NCI-H2227 treated with DMSO at 0.1 percent for 48 hours (cell line): ENCODE results near the gene CHRNB2.

ENCODE experiments used
- DNase-seq: peaks from one replicate; lab custom pipeline; 2025; lab: John Stamatoyannopoulos, UW

The CHRNB2 gene

GRCh38 chr1:154611150-154611862 lies 43.7 kb downstream of the CHRNB2 start:
- peak; percentile 74 for DNase-seq

GRCh38 chr1:154614247-154614646 lies 46.7 kb downstream of the CHRNB2 start:
- no peak for DNase-seq

DNA sequence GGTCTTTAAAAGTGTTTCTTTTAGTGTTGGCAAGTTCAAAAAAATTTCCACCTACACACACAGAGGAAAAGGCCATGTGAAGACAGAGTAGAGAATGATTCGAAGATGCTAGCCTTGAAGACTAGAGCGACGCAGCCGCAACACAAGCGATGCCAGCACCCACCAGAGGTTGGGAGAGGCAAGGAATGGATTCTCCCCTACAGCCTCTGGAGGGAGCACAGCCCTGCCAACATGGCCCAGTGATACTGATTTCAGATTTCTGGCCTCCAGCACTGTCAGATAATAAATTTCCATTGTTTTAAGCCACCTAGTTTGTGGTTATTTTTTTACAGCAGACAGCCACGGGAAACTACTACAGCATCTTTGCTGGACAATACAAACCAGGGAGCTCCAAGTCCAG lies 47.3 kb downstream of the CHRNB2 start:
- DNase-seq, result no peak

DNA sequence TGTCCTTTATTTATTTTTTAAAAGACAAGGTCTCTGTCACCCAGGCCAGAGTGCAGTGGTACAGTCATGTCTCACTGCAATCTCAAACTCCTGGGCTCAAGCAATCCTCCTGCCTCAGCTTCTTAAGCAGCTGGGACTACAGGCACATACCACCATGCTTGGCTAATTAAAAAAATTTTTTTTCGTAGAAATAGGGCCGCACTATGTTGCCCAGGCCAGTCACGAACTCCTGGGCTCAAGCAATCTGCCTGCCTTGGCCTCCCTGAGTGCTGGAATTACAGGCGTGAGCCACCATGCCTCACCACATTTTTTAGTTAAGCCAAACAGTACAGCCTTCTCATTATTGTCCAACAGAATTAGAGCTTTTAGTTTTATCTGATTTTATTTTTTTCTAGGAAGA lies 47.8 kb downstream of the CHRNB2 start:
- no peak for DNase-seq

DNA sequence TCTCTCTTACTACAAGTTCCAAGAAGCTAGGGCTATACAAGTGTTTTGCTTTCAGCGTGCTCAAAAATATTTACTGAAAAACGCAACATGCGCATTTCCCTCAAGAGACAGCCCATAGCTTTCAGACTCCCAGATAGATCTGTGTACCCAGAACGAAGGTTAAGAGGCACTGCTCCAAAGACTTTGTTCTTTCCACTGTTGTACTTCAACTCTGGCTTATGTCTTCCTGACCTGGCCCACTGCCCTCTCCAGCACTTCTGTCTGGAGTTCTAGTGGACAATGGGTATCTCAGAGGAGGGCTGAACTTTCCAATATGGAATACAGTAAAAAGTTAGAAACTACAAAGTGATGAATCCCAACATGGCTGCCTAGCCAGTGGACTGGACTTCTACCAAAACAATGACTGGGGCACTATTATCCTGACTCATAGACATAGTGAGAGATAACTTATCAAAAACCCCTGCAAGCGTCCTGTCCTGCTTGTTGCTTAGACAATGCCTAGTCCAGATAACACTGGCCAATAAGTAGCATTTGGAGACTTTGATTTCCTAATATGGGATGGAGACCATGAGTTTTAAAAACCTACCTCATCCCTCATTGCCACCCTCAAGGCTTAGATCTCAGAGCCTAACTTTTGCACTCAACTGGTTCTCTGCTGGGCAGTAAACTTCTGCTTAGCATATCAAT lies 49.2 kb downstream of the CHRNB2 start:
- DNase-seq, result no peak

- no peak for DNase-seq
These were observed 51.8 kb downstream of the CHRNB2 start for GRCh38 chr1:154619181-154619948.

DNA sequence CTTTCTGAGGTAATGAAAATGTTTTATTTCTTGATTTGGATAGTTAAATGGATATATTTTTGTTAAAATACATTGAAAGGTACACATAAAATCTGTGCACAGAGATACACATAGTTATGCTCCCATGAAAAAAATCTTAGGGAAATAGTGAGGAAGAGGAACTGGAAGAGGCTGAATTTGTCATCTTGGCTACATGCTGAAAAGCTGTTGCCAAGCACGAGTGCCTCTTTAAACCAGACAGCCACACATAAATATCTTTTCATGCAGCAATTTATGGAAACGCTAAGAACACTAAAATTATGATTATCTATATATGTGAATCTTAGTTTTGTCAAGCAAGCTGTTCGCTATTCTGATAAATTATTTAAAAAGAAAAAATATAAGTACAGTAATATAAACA lies 53.2 kb downstream of the CHRNB2 start:
- DNase-seq, result no peak

DNA sequence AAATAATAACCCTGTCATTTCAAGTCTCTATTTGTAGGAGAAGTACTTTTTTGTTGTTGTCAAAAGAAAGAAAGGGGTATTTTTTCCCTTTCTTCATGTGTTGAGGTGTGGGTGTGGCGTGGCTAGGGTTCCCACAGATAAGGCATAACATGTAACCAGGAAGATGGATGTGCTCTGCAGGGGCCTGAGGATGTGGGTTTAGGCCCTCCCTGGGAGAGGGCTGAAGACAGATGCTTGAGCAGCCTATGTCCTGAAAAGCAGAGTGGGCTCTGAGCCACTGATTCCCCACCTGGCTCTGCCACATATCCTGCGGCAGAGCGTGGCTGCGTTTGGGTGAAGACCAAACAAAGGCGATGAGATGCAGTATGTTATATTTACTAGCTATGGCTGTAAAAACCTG lies 54.3 kb downstream of the CHRNB2 start:
- no peak for DNase-seq

DNA sequence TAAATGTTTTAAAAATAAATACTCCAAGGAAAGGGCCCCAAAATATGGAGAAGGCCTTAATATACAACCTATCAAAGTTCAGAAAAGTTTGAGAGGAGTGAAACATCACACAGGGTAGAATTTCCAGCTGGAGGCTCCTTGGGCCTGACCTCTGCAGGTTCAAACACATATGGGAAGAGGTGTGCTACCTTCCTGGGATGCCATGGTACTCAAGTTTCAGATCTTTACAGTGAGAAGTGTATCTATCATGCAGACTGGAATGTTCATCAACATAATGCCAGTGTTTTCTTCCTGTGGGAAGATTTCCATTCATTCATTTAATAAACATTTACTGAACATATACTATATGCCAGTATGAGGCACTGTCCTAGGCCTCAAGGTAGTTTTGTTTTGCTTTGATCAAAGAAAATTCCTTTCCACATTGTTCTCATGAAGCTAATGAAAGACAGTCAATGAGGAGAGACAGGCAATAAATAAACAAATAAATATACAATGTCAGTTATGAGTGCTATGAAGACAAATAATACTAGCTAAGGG lies 55.0 kb downstream of the CHRNB2 start:
- DNase-seq, result no peak

GRCh38 chr1:154623358-154623757 lies 55.8 kb downstream of the CHRNB2 start:
- DNase-seq, result no peak

- DNase-seq, result no peak
These were observed 57.4 kb downstream of the CHRNB2 start for GRCh38 chr1:154624746-154625643.

DNA sequence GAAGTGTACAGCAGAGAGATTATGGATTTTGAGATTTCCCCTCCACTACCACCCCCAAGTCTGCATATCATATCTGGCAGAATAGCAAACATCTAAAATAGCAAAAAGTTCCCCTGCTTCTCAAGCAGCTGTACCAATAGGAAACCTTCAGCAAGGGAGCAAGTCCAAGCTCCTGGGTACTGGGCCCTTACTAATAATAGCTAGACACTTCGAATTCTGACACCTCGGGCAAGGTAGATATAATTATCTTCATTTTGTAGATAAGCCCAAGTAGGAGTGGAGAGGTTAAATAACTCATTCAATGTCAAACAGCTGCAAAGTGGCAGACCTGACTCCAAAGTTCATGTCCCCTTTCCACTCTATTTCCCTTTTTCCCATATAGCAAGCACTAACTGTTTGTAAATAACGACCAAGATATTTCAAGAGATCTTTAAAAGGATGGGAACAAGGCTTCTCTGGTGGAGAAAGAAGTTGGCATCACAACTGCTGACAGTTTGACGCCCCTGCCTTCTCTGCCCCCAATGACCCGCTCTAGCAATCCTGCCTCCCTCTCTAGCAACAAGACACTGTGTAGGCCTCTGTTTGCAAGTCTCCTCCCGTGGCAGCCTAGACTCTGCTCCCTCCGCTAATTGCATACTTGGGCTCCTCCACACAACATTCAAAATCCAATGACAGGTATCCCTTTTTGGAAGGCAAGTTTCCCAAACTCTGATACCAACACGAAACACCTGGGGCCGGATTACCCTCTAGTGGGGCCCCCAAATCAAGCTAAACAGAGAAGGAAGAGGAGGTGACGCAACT lies 59.1 kb downstream of the CHRNB2 start:
- DNase-seq, result no peak

DNA sequence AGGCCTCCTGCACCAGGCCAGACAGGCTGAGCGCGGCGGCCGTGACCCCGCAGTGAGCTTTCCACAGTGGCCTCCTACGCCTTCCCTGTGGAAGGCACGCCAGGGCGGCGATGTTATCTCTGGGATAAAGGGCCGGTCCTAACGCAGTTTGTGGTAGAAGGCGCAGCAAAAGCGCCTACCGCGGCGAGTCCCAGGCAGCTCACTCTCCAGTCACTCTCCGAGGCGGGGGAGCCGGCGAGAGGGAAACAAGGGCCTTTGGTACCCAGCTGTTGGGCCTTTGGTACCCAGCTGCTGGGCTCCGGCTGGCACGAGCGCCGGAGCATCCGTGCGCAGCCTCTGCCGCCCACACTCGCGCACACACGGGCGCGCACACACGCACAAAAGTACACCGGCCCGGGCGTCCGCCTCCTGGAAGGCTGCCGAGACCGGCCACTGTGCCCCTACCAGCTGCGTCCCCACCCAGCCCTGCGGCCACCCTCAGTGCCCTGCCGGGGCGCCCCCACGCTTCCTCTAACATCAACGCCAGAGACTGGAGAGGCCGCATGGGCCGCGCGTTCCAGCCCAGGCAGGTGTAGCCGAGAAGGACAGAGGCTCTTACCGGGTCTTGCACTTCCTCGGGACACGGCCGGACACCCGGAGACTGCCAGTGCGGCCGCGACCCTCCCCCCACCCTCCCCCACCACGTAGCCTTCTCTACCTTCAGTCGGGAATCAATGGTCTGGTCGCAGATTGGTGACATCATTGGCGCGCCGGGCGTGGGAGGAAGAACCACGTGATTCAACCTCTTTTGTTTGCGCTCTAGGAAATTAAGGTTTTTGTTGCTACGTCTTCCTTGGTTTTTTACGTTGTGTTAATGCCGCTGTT lies 59.9 kb downstream of the CHRNB2 start:
- peak; percentile 93 for DNase-seq

DNA sequence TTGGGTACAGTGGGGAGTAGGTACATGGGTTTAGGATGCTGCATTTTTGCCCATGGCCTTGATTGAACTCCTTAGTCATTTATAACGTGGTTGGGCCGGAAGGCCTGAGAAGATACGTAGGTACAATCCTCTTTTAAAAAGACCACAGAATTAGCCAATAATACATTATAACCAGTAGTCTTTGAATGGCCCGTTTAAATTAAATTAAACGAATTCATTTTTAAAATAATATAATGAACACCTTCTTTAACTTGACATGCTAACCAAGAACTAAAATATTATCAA lies 60.5 kb downstream of the CHRNB2 start:
- DNase-seq, result no peak

- no peak for DNase-seq
These were observed 61.6 kb downstream of the CHRNB2 start for GRCh38 chr1:154629061-154629674.
